ENCODE data around the gene ARL14EPL.
"Not testable (repeated sequence)": the region's sequence is repeated elsewhere in the genome, so short reads cannot be mapped to it uniquely, and the experiment has no call there.

ARL14EPL gene

GRCh38 chr5:116091416-116091815, 59.1 kb downstream of the ARL14EPL start:
- no peaks in the 10 kb centered on the region for H3K9me3 ChIP-seq
- no peak overlapping the region for H3K27ac ChIP-seq
- H3K4me1 ChIP-seq (ENCODE audit: control insufficient read depth in 1 of 2, insufficient read depth in 1 of 2, low read depth in 1 of 2, low read length in 1 of 2): peaks cover 0 to 4% of the 10 kb centered on the region in 2 experiments
- no peak for TF ChIP-seq CTCF (IDR thresholded peaks at IDR 0.05)
- H3K27me3 ChIP-seq: no peaks in the 10 kb centered on the region
- no peak overlapping the region for H3K4me3 ChIP-seq (ENCODE audit: low read depth in 1 of 2, low read length in 1 of 2)
- H3K36me3 ChIP-seq: peaks cover 49% of the 10 kb centered on the region

DNA sequence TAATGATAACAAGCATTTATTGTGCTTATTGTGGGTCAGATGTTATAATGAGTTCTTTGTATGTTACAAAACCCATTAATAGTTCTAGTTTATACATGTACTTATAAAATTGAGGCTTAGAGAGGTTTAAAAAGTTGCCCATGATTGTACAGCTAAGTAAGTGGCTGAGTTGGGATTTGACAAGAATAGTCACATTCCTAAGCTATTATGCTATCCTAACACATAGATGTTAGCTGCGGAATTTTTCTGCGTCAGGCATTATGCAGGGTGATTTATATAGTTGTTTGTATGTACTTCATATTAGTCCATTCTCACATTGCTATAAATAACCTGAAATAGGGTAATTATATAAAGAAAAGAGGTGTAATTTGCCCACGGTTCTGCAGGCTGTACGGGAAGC, 65.0 kb downstream of the ARL14EPL start:
- H3K27me3 ChIP-seq: no peaks in the 10 kb centered on the region
- no peak overlapping the region for H3K27ac ChIP-seq
- no peaks in the 10 kb centered on the region for H3K9me3 ChIP-seq
- no peaks in the 10 kb centered on the region for H3K4me1 ChIP-seq (ENCODE audit: control insufficient read depth in 1 of 2, insufficient read depth in 1 of 2, low read depth in 1 of 2, low read length in 1 of 2)
- H3K36me3 ChIP-seq: peaks cover 54% of the 10 kb centered on the region
- TF ChIP-seq CTCF (IDR thresholded peaks at IDR 0.05): no peak
- no peak overlapping the region for H3K4me3 ChIP-seq (ENCODE audit: low read depth in 1 of 2, low read length in 1 of 2)

GRCh38 chr5:116098998-116099397, 66.7 kb downstream of the ARL14EPL start:
- no peaks in the 10 kb centered on the region for H3K4me1 ChIP-seq (ENCODE audit: control insufficient read depth in 1 of 2, insufficient read depth in 1 of 2, low read depth in 1 of 2, low read length in 1 of 2)
- H3K36me3 ChIP-seq: peaks cover 37% of the 10 kb centered on the region
- H3K4me3 ChIP-seq (ENCODE audit: low read depth in 1 of 2, low read length in 1 of 2): no peak overlapping the region
- no peaks in the 10 kb centered on the region for H3K9me3 ChIP-seq
- H3K27ac ChIP-seq: no peak overlapping the region
- TF ChIP-seq CTCF (IDR thresholded peaks at IDR 0.05): no peak
- H3K27me3 ChIP-seq: no peaks in the 10 kb centered on the region

GRCh38 chr5:116104941-116105340, 72.7 kb downstream of the ARL14EPL start:
- not testable (repeated sequence) for H3K36me3 ChIP-seq; H3K4me1 ChIP-seq (ENCODE audit: control insufficient read depth in 1 of 2, insufficient read depth in 1 of 2, low read depth in 1 of 2, low read length in 1 of 2); H3K4me3 ChIP-seq (ENCODE audit: low read depth in 1 of 2, low read length in 1 of 2); H3K27me3 ChIP-seq; H3K27ac ChIP-seq; H3K9me3 ChIP-seq
